ENCODE data around the gene IGFL1.
"Not testable (repeated sequence)": the region's sequence is repeated elsewhere in the genome, so short reads cannot be mapped to it uniquely, and the experiment has no call there.

The IGFL1 gene

GRCh38 chr19:46229442-46229841 lies at the start of gene IGFL1:
IGFL1 (plus strand) TSS chr19:46229742; CDS start chr19:46229775, 33 bp downstream.
- in situ Hi-C loops (cut with MboI; ENCODE audit: low sequenced_read_pairs) = no loop called here

GRCh38 chr19:46180701-46181387 lies 48.7 kb upstream of the IGFL1 start:
- in situ Hi-C loops (cut with MboI; ENCODE audit: low sequenced_read_pairs) = no loop called here

DNA sequence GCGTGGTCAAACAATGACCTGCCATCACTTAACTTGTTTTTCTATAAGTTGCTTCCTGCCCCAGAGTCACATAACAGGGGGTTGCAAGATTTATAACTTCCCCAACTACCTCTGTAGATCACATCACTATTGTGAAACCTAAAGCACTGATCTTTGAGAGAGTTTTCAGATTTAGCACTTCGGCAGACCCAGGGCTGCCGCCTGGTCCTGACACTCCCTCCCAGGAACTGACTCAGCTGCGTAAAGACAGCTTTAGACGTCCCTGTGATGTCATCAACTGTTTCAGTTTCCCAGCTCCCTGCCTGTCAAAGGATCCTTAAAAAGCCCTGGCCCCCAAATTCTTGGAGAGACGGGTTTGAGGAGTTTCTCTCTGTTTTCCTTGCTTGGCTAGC lies 48.2 kb upstream of the IGFL1 start:
- in situ Hi-C loops (cut with MboI; ENCODE audit: low sequenced_read_pairs) = no loop called here

DNA sequence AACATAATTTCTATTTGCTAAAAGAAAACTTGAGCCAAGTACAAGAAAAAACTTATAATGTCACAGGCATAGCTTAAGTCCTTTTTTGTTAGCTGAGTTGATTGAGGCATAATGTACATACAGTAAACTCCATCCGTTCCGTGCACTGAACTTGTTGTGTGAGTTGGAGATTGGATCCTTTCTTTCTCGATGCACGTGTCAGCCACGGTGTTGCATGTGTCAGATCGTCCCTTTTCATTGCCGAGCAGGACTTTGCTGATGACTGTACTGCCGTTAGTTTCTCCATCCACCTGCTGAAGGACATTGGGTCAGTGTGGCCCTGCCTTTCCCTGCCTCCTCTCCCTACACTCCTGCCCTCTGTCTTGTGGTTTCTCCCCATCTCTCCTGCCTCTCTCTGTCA lies 47.1 kb upstream of the IGFL1 start:
- in situ Hi-C loops (cut with MboI; ENCODE audit: low sequenced_read_pairs) = no loop called here

DNA sequence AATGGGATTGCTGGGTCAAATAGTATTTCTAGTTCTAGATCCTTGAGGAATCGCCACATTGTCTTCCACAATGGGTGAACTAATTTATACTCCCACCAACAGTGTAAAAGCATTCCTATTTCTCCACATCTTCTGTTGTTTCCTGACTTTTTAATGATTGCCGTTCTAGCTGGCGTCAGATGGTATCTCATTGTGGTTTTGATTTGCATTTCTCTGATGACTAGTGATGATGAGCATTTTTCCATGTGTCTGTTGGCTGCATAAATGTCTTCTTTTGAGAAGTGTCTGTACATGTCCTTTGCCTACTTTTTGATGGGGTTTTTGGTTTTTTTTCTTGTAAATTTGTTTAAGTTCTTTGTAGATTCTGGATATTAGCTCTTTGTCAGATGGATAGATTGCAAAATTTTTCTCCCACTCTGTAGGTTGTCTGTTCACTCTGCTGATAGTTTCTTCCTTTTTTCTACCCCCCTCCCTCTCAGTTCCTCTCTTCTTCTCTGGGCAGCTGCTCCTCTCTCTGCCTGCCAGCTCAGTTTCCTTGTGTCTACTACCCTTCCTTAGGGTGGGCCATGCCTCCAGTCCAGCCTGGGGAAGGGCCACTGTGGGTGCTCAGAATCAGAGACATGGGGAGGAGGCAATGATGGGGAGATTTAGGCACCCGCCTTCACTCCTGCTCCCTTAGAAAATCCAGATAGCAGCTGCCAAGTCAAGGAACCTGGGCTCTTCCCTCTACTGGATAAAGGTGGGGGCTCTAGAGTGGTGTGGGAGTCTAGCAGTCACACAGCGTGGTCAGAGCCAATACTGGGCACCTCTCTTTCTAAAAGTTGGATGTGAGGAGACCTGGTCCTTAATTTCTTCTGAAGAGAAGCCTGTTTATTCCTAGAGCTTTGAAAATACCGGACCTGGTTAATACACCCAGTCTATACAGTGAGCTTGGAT lies 44.5 kb upstream of the IGFL1 start:
- in situ Hi-C loops (cut with MboI; ENCODE audit: low sequenced_read_pairs) = not testable (repeated sequence)

DNA sequence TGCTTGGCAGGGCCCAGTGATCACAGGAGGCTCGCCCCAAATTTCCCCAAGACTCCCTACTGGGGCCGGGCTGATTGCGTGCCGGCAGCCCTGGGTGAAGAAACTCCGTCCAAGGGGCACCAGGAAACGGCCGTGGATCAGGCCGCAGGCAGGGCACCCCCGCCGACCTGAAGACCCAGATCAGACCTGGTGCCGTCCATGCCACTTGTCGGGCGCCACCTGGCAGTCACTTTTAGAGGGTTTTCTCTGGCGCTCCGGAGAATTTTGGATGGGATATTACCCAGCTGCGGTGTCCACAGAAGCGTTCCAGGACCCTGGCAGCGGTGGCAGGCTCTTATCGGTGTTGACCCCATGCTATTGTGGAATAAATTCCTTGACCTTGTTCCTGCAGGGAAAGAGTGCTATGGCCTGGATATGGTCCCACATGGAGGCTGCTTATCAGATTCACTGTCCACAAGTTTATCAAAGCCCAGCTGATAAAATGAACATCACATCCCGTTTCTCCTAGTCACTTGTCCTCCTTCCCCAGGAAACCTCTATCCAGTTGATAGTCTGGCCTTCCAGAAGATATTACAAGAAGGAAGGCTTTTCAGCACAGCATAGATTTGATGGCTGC lies 43.3 kb upstream of the IGFL1 start:
- in situ Hi-C loops (cut with MboI; ENCODE audit: low sequenced_read_pairs) = no loop called here

- in situ Hi-C loops (cut with MboI; ENCODE audit: low sequenced_read_pairs) = no loop called here
Observed at GRCh38 chr19:46186717-46187101, 42.8 kb upstream of the IGFL1 start.

GRCh38 chr19:46189971-46190888 lies 39.3 kb upstream of the IGFL1 start:
- in situ Hi-C loops (cut with MboI; ENCODE audit: low sequenced_read_pairs) = no loop called here

GRCh38 chr19:46191356-46191755 lies 38.2 kb upstream of the IGFL1 start:
- in situ Hi-C loops (cut with MboI; ENCODE audit: low sequenced_read_pairs) = no loop called here

- in situ Hi-C loops (cut with MboI; ENCODE audit: low sequenced_read_pairs) = no loop called here
Observed at GRCh38 chr19:46191972-46192371, 37.6 kb upstream of the IGFL1 start.

- in situ Hi-C loops (cut with MboI; ENCODE audit: low sequenced_read_pairs) = not testable (repeated sequence)
Observed at GRCh38 chr19:46192626-46192991, 36.9 kb upstream of the IGFL1 start.

GRCh38 chr19:46192992-46193650 lies 36.4 kb upstream of the IGFL1 start:
- in situ Hi-C loops (cut with MboI; ENCODE audit: low sequenced_read_pairs) = no loop called here

- in situ Hi-C loops (cut with MboI; ENCODE audit: low sequenced_read_pairs) = no loop called here
Observed at GRCh38 chr19:46193678-46194077, 35.9 kb upstream of the IGFL1 start.

- in situ Hi-C loops (cut with MboI; ENCODE audit: low sequenced_read_pairs) = no loop called here
Observed at GRCh38 chr19:46195104-46195503, 34.4 kb upstream of the IGFL1 start.

- in situ Hi-C loops (cut with MboI; ENCODE audit: low sequenced_read_pairs) = not testable (repeated sequence)
Observed at GRCh38 chr19:46195919-46196318, 33.6 kb upstream of the IGFL1 start.

DNA sequence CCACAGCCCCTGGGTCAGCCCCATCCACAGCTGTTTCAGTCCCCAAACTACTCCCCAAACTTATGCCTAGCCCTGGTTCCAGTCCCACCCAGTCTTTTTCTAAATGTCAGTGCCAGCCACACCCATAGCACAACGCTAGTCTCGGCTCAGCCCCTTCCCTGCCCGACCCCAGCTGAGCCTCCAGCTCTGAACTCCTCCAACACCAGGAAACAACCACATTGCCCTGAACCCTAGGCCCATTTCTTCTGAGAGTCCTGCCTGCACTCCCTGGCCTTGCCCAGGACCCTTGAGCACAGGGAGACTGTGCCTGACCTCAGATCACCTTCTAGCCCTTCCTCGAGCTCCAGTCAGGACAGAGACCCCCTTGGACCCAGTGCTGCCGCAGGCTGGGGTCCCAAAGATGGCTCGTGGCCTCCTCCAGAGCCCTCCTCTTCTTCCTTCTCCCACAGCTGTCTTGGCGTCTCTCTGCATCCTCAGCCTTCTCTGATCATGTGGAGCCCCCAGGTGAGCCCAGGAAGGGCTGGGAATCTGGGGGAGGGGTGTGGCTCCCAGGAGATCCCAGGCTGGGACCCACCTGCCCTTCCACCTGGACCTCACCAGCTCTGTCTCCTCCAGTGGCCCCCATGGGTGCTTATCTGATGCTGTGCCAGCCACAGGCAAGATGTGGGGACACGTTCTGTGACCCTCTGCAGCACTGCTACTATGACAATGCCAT lies 33.0 kb upstream of the IGFL1 start:
- in situ Hi-C loops (cut with MboI; ENCODE audit: low sequenced_read_pairs) = no loop called here

DNA sequence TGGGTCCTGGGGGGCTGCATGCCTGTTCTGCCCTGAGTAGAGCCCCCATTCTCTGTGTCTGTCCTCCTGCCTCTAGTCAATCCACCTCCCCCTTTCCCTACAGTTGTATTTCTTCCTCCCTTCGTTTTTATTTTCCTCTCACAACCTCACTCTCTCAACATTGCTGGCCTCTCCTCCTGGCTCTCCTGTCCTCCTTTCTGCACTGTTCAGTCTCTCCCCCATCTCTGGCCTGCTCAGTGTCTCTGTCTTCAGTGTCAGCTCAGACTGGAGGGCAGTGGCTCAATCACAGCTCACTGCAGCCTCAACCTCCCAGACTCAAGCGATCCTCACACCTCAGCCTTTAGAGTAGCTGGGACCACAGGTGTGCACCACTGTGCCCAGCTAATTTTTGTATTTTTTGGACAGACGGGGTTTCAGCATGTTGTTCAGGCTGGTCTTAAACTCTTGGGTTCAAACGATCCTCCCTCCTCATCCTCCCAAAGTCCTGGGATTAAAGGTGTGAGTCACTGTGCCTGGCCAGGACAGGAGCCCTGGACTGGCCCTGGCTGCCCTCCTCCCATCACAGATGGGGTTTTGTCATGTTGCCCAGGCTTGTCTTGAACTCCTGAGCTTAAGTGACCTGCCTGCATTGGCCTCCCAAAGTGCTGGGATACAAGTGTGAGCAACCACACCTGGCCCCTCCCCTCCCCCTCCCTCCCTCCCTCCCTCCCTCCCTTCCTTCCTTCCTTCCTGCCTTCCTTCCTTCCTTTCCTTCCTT lies 32.0 kb upstream of the IGFL1 start:
- in situ Hi-C loops (cut with MboI; ENCODE audit: low sequenced_read_pairs) = no loop called here

DNA sequence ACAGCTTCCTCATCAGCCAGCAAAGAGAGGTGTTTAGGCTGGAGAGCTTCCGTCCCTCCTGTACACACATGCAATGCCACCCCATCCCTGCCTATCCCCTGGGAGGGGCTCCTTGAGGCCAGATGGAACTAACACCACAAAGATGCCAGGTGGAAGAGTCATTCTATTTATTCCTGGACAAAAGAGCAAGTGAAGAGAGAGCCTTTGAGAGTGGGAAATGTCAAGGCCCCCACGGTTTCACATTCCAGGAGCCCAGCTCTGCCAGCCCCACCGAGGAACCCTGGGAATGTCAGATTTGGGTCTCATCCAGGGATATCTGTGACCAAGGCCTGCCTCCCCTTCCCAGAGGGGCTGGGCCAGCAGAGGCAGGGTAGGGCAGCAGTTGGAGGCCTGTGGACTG lies 30.8 kb upstream of the IGFL1 start:
- in situ Hi-C loops (cut with MboI; ENCODE audit: low sequenced_read_pairs) = no loop called here
